Measurements from ENCODE around the gene CNOT4.

DNA sequence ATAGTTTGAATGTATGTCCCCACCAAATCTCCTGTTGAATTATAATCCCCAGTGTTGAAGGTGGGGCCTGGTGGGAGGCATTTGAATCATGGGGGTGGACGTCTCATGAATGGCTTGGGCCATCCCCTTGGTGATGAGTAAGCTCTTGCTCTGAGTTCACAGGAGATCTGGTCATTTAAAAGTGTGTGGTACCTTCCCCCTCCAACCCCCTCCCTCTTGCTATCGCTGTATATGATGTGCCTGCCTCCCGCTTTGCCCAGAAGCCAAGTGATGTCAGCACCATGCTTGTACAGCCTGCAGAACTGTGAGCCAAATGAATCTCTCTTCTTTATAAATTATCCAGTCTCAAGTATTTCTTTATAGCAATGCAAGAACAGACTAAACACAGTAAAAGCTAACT, 103.0 kb downstream of the CNOT4 start:
- TF ChIP-seq EZH2 (IDR thresholded peaks at IDR 0.05; ENCODE audit: low read length, unreplicated experiment) (no peak), EZH2phosphoT487 (IDR thresholded peaks at IDR 0.05; ENCODE audit: borderline replicate concordance, low read length) (no peak)
- TF ChIP-seq, protein P1, sequence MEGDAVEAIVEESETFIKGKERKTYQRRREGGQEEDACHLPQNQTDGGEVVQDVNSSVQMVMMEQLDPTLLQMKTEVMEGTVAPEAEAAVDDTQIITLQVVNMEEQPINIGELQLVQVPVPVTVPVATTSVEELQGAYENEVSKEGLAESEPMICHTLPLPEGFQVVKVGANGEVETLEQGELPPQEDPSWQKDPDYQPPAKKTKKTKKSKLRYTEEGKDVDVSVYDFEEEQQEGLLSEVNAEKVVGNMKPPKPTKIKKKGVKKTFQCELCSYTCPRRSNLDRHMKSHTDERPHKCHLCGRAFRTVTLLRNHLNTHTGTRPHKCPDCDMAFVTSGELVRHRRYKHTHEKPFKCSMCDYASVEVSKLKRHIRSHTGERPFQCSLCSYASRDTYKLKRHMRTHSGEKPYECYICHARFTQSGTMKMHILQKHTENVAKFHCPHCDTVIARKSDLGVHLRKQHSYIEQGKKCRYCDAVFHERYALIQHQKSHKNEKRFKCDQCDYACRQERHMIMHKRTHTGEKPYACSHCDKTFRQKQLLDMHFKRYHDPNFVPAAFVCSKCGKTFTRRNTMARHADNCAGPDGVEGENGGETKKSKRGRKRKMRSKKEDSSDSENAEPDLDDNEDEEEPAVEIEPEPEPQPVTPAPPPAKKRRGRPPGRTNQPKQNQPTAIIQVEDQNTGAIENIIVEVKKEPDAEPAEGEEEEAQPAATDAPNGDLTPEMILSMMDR (conservative IDR thresholded peaks at IDR 0.05; ENCODE audit: low read depth, low read length): no peak
